Smooth muscle cell (in vitro differentiated cells): ENCODE results near the gene MTHFD1. TPM values are rescaled to one million over a fixed set of nuclear protein-coding genes. Genes with fewer than 3 reads are reported as not detected.
A peak's percentile ranks its signal among the peaks of the same experiment; 100 is the strongest.

Experiments used
- DNase-seq: peaks from one replicate; lab custom pipeline; 2025; ENCODE audit not compliant: unreplicated experiment; lab: John Stamatoyannopoulos, UW
- H2AFZ ChIP-seq: fragments of 200-600 bp; sonication (generic); 2 replicates; pipeline ENCODE4 v1.6.0; 2016; ENCODE audit warnings: antibody characterized with exemption, low read depth, mild to moderate bottlenecking
- H3F3A ChIP-seq: fragments of 200-600 bp; sonication (generic); 2 replicates; pipeline ENCODE4 v1.6.0; 2017; ENCODE audit warnings: antibody characterized with exemption, low read depth
- H3K27ac ChIP-seq: fragments of 200-600 bp; sonication (generic); 2 replicates; pipeline ENCODE4 v1.5.1; 2016; ENCODE audit warnings: low read depth, mild to moderate bottlenecking
- H3K27me3 ChIP-seq: fragments of 200-600 bp; sonication (generic); 2 replicates; pipeline ENCODE4 v1.6.1; 2016; ENCODE audit warnings: low read depth, mild to moderate bottlenecking
- H3K36me3 ChIP-seq: fragments of 200-600 bp; sonication (generic); 2 replicates; pipeline ENCODE4 v1.5.1; 2016; ENCODE audit warnings: low read depth
- H3K4me1 ChIP-seq: fragments of 200-600 bp; sonication (generic); 2 replicates; pipeline ENCODE4 v1.5.1; 2016; ENCODE audit warnings: low read depth
- H3K4me2 ChIP-seq: fragments of 200-600 bp; sonication (generic); 2 replicates; pipeline ENCODE4 v1.6.0; 2016; ENCODE audit warnings: mild to moderate bottlenecking
- H3K4me3 ChIP-seq: fragments of 200-600 bp; sonication (generic); 2 replicates; pipeline ENCODE4 v1.5.1; 2016; ENCODE audit warnings: mild to moderate bottlenecking
- H3K79me2 ChIP-seq: fragments of 200-600 bp; sonication (generic); 2 replicates; pipeline ENCODE4 v1.6.0; 2016; ENCODE audit warnings: low read depth, mild to moderate bottlenecking
- H3K9ac ChIP-seq: fragments of 200-600 bp; sonication (generic); 2 replicates; pipeline ENCODE4 v1.6.0; 2016; ENCODE audit warnings: low read depth
- H3K9me3 ChIP-seq: fragments of 200-600 bp; sonication (generic); replicated peaks from 2 replicates; pipeline ENCODE4 v1.5.1; 2016; ENCODE audit warnings: low read depth
- H4K20me1 ChIP-seq: fragments of 200-600 bp; sonication (generic); 2 replicates; pipeline ENCODE4 v1.6.0; 2016; ENCODE audit warnings: low read depth
- CTCF ChIP-seq: fragments of 200-600 bp; sonication (generic); IDR thresholded peaks from 2 replicates; pipeline ENCODE4 v1.5.1; 2017; ENCODE audit warnings: borderline replicate concordance, mild to moderate bottlenecking, antibody characterized with exemption; ENCODE audit not compliant: insufficient read depth, poor library complexity, severe bottlenecking
- WGBS: methylation state at CpG from one replicate; pipeline ENCODE4 v1.1.7; 2016; ENCODE audit warnings: low lambda C conversion rate; 5-methylcytosine and 5-hydroxymethylcytosine counted together
- polyA plus RNA-seq: library from polyadenylated mRNA; unstranded; fragments of >200 nt; fragmentation: Nextera tagmentation; extraction: Ambion mirVana; gene quantifications from 2 replicates; pipeline ENCODE4 v1.2.1, GENCODE V29; 2016
- total RNA-seq: library from RNA; depleted of rRNA; stranded (reverse); fragments of >200 nt; gene quantifications from 2 replicates; pipeline ENCODE4 v1.2.3, GENCODE V29; 2014

Gene MTHFD1
- total and polyA plus RNA-seq, 2 experiments from 2014 or later, result 12.8 to 25.4 TPM

DNA sequence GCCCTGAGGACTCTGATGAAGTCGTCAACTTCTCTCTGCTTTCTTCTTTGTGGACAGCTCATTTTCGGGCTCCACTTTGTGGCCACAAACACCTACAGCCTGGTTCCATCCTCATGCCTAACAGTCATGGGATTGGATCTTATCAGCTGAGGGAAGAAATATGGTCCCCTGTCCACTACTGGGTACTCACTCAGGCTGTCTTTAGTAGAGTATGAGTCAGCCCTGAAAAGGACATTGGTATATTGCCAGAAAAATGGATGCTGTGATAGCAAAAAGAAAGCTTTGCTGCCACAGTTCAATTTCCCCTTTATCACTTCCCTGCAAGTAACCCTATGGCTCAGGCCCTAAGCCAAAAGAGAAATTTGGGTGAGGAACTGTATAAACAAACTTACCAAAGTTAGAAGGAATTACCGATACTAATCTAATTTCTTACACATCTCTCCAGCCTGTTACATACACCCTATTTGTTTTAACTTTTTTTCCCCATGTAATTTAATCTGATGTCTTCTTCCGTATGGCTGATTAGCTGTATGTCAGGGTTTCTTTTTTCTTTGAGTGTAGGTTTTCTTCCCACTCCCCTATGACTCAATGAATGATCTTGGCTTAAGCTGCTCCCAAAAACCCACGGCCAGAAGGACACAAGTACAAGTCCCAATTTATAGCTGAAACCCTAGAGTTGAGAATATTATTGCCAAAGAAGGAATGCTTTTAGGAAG is 29.1 kb downstream of the MTHFD1 start:
- no peak for TF ChIP-seq CTCF
- Histone ChIP-seq H3K9me3 (no peaks in the 10 kb centered on the region), H3K4me1 (no peaks in the 10 kb centered on the region), H3K36me3 (no peaks in the 10 kb centered on the region), H4K20me1 (no peaks in the 10 kb centered on the region), H3K4me3 (no peak overlapping the region), H3K4me2 (no peak overlapping the region), H3F3A (peaks cover 6% of the 10 kb centered on the region), H2AFZ (no peak overlapping the region), H3K79me2 (no peaks in the 10 kb centered on the region), H3K27me3 (no peaks in the 10 kb centered on the region), H3K27ac (peak overlapping the region; percentile 10), H3K9ac (no peak overlapping the region)
- no peak for DNase-seq
- 53% methylated on average over 5 of the region's 5 CpGs for WGBS

- Histone ChIP-seq H2AFZ (no peak overlapping the region), H3K4me1 (no peaks in the 10 kb centered on the region), H3K27ac (peak overlapping the region; percentile 10), H3K4me2 (no peak overlapping the region), H3K4me3 (no peak overlapping the region), H3K36me3 (no peaks in the 10 kb centered on the region), H3K9ac (no peak overlapping the region), H3F3A (peaks cover 6% of the 10 kb centered on the region), H3K9me3 (no peaks in the 10 kb centered on the region), H3K79me2 (no peaks in the 10 kb centered on the region), H3K27me3 (no peaks in the 10 kb centered on the region), H4K20me1 (no peaks in the 10 kb centered on the region)
- 96% methylated on average over 7 of the region's 7 CpGs for WGBS
- TF ChIP-seq CTCF, result no peak
- DNase-seq, result no peak
These were observed 29.6 kb downstream of the MTHFD1 start for GRCh38 chr14:64417771-64418125.

GRCh38 chr14:64419003-64419402 is 30.9 kb downstream of the MTHFD1 start:
- Histone ChIP-seq H2AFZ (no peak overlapping the region), H3K27ac (no peak overlapping the region), H4K20me1 (no peaks in the 10 kb centered on the region), H3K4me1 (no peaks in the 10 kb centered on the region), H3F3A (peaks cover 6% of the 10 kb centered on the region), H3K79me2 (no peaks in the 10 kb centered on the region), H3K4me3 (no peak overlapping the region), H3K9me3 (no peaks in the 10 kb centered on the region), H3K9ac (no peak overlapping the region), H3K4me2 (no peak overlapping the region), H3K36me3 (no peaks in the 10 kb centered on the region), H3K27me3 (no peaks in the 10 kb centered on the region)
- 79% methylated on average over 7 of the region's 7 CpGs for WGBS
- no peak for TF ChIP-seq CTCF
- no peak for DNase-seq

GRCh38 chr14:64421166-64421565 is 33.0 kb downstream of the MTHFD1 start:
- no peak for DNase-seq
- Histone ChIP-seq H3K4me3 (no peak overlapping the region), H3K27ac (no peak overlapping the region), H3K36me3 (no peaks in the 10 kb centered on the region), H3K4me1 (no peaks in the 10 kb centered on the region), H3K79me2 (no peaks in the 10 kb centered on the region), H3K27me3 (no peaks in the 10 kb centered on the region), H4K20me1 (no peaks in the 10 kb centered on the region), H3K9ac (no peak overlapping the region), H3K4me2 (no peak overlapping the region), H2AFZ (no peak overlapping the region), H3K9me3 (no peaks in the 10 kb centered on the region), H3F3A (peaks cover 6% of the 10 kb centered on the region)
- 31% methylated on average over 8 of the region's 8 CpGs for WGBS
- TF ChIP-seq CTCF, result no peak
